Natural killer cell (primary cell): Measurements from ENCODE around the gene PCNX1. TPM values are rescaled to one million over a fixed set of nuclear protein-coding genes. Genes with fewer than 3 reads are reported as not detected.

Experiments used
- ATAC-seq, 3 donors: fragments of 150-1000 bp in 2 of 3; fragments of 200-7000 bp in 1 of 3; cut with Tn5 transposase; 1 replicate in 1 of 3; 2 replicates in 2 of 3; pipeline ENCODE4 v1.10.0; 2021; ENCODE audit warnings: mild to moderate bottlenecking in 2 of 3, moderate library complexity in 2 of 3
- DNase-seq, 2 donors: peaks; one replicate each; pipeline versions ENCODE4 v3.0.0 to v3.0.0-alpha.2; 2013 to 2021; ENCODE audit warnings: mixed read lengths in 1 of 2
- H3K27ac ChIP-seq: one replicate; pipeline ENCODE4 v1.5.1; 2013; ENCODE audit warnings: mild to moderate bottlenecking, low read length
- H3K27me3 ChIP-seq: one replicate; pipeline ENCODE4 v1.6.1; 2013; ENCODE audit warnings: low read length; ENCODE audit not compliant: control insufficient read depth, insufficient read depth
- H3K36me3 ChIP-seq: one replicate; pipeline ENCODE4 v1.6.1; 2013; ENCODE audit warnings: low read length; ENCODE audit not compliant: control insufficient read depth, insufficient read depth
- H3K4me1 ChIP-seq: one replicate; pipeline ENCODE4 v1.6.1; 2013; ENCODE audit warnings: low read length; ENCODE audit not compliant: control insufficient read depth, insufficient read depth
- H3K4me3 ChIP-seq: one replicate; pipeline ENCODE4 v1.5.1; 2013; ENCODE audit warnings: low read length
- H3K9me3 ChIP-seq: one replicate; pipeline ENCODE4 v1.6.1; 2013; ENCODE audit warnings: low read length; ENCODE audit not compliant: control insufficient read depth, insufficient read depth
- H3K27ac Mint-ChIP-seq, 2 donors: one replicate each; pipeline ENCODE4 v1.8.0; 2022; ENCODE audit warnings: mild to moderate bottlenecking in 2 of 2, mixed read lengths in 2 of 2, moderate library complexity in 1 of 2
- H3K27me3 Mint-ChIP-seq, 2 donors: one replicate each; pipeline ENCODE4 v1.8.0; 2022; ENCODE audit warnings: low read depth in 2 of 2, mixed read lengths in 2 of 2
- H3K36me3 Mint-ChIP-seq: one replicate; pipeline ENCODE4 v1.8.0; 2022; ENCODE audit warnings: mixed read lengths
- H3K4me1 Mint-ChIP-seq, 2 donors: one replicate each; pipeline ENCODE4 v1.8.0; 2022; ENCODE audit warnings: mixed read lengths in 2 of 2
- H3K4me3 Mint-ChIP-seq: one replicate; pipeline ENCODE4 v1.8.0; 2022; ENCODE audit warnings: mild to moderate bottlenecking, moderate library complexity, mixed read lengths
- H3K9me3 Mint-ChIP-seq, 2 donors: one replicate each; pipeline ENCODE4 v1.8.0; 2022; ENCODE audit warnings: mixed read lengths in 2 of 2
- CTCF ChIP-seq: fragments of 200-600 bp; IDR thresholded peaks from one replicate; pipeline ENCODE4 v1.8.0; 2022; ENCODE audit warnings: antibody characterized with exemption
- WGBS: methylation state at CpG from one replicate; pipeline ENCODE4 v1.1.7; 2013; ENCODE audit warnings: missing lambda C conversion rate; ENCODE audit not compliant: insufficient coverage; 5-methylcytosine and 5-hydroxymethylcytosine counted together
- intact Hi-C: fragments of 100-400 bp; cut with micrococcal nuclease; formaldehyde crosslinking; loops from one replicate; pipeline ENCODE4 v1.14.2; 2022
- total RNA-seq, 4 donors: library from RNA; stranded (reverse); fragments of 120-200 nt in 1 of 4; gene quantifications; one replicate each; pipeline versions ENCODE4 v1.2.3 to v1.2.4, GENCODE V29; 2013 to 2022

Gene PCNX1
- total RNA-seq, 3 donors from 2014 or later (not counting 1 experiment from before 2014, with no cell fraction given): 79.8 to 124 (median 119) TPM

DNA sequence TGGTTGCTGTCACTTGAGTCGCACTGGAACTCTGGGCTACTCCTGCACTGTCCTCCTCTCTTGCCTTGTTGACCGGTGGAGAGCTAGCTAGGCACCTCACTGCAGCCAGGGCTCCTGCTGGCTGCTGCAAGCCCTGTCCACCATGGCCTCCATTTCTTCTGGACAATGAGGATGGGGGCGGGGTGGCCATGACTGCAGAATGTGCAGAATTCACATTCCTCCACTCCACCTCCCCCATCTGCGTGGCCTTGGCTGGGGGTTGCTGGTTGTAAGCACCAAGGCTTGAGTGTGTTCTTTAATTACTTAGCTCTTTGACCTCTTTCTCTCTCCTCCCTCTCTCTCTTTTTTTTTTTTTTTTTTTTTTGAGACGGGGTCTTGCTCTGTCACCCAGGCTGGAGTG lies 248.5 kb downstream of the PCNX1 start:
- DNase-seq (no peak), ATAC-seq (no peak)
- intact Hi-C loops: no loop called here
- no peak for TF ChIP-seq CTCF
- H3K9me3 Mint-ChIP-seq: no peaks in the 10 kb centered on the region
- peaks cover under 1% of the 10 kb centered on the region for H3K36me3 Mint-ChIP-seq
- no peak overlapping the region for H3K4me3 ChIP-seq
- no peaks in the 10 kb centered on the region for H3K4me1 ChIP-seq
- peaks cover 0 to 7% of the 10 kb centered on the region in 2 donors for H3K27me3 Mint-ChIP-seq
- H3K27ac ChIP-seq: no peak overlapping the region
- peaks cover 7% of the 10 kb centered on the region for H3K9me3 ChIP-seq
- H3K4me1 Mint-ChIP-seq: no peaks in the 10 kb centered on the region
- no peaks in the 10 kb centered on the region for H3K27me3 ChIP-seq
- WGBS: 92% methylated on average over 2 of the region's 5 CpGs
- H3K36me3 ChIP-seq: no peaks in the 10 kb centered on the region
- no peak overlapping the region for H3K4me3 Mint-ChIP-seq
- no peak overlapping the region for H3K27ac Mint-ChIP-seq

- Mint-ChIP-seq H3K9me3 (no peaks in the 10 kb centered on the region), H3K27ac (no peak overlapping the region), H3K4me1 (peaks cover 5 to 9% of the 10 kb centered on the region in 2 donors), H3K27me3 (peaks cover 0 to 2% of the 10 kb centered on the region in 2 donors), H3K36me3 (no peaks in the 10 kb centered on the region), H3K4me3 (no peak overlapping the region)
- DNase-seq (no peak), ATAC-seq (no peak)
- Histone ChIP-seq H3K36me3 (no peaks in the 10 kb centered on the region), H3K4me1 (peaks cover 5% of the 10 kb centered on the region), H3K4me3 (no peak overlapping the region), H3K27ac (no peak overlapping the region), H3K9me3 (no peaks in the 10 kb centered on the region), H3K27me3 (no peaks in the 10 kb centered on the region)
- intact Hi-C loops: no loop called here
- no peak for TF ChIP-seq CTCF
- WGBS: 82% methylated on average over 6 of the region's 6 CpGs
These were observed 256.0 kb downstream of the PCNX1 start for GRCh38 chr14:71163050-71163841.

GRCh38 chr14:71163842-71164629 lies 256.8 kb downstream of the PCNX1 start:
- H3K9me3 ChIP-seq: no peaks in the 10 kb centered on the region
- Mint-ChIP-seq H3K9me3 (no peaks in the 10 kb centered on the region), H3K36me3 (no peaks in the 10 kb centered on the region), H3K27me3 (peaks cover 0 to 5% of the 10 kb centered on the region in 2 donors), H3K4me3 (no peak overlapping the region), H3K4me1 (peaks cover 13 to 17% of the 10 kb centered on the region in 2 donors), H3K27ac (no peak overlapping the region)
- no peak for ATAC-seq
- no peak for TF ChIP-seq CTCF
- H3K4me3 ChIP-seq: no peak overlapping the region
- no peak overlapping the region for H3K27ac ChIP-seq
- DNase-seq: no peak
- WGBS: 91% methylated on average over 10 of the region's 10 CpGs
- H3K27me3 ChIP-seq: no peaks in the 10 kb centered on the region
- intact Hi-C loops: no loop called here
- no peaks in the 10 kb centered on the region for H3K36me3 ChIP-seq
- H3K4me1 ChIP-seq: peaks cover 13% of the 10 kb centered on the region

Other genes with a start within 250 kb of the PCNX1 start
- gene MAP3K9, start 97.9 kb upstream of the PCNX1 start, total RNA-seq: 1 to 10 TPM; 3.6 to 7.9 (median 3.8) TPM